Testis (tissue), 3 donors: ENCODE measurements around the gene ATP11A. TPM values are rescaled to one million over a fixed set of nuclear protein-coding genes. Genes with fewer than 3 reads are reported as not detected.

ENCODE experiments used
- DNase-seq: peaks from one replicate; pipeline ENCODE4 v3.0.0-alpha.2; 2019
- H3K27ac ChIP-seq, 2 donors: fragments of 200-600 bp; sonication (generic); one replicate each; pipeline ENCODE4 v1.5.1; 2019
- H3K27me3 ChIP-seq: fragments of 200-600 bp; sonication (generic); one replicate; pipeline ENCODE4 v1.5.1; 2019
- H3K36me3 ChIP-seq: fragments of 200-600 bp; sonication (generic); one replicate; pipeline ENCODE4 v1.5.1; 2017; ENCODE audit warnings: low read depth; ENCODE audit errors: missing control alignments
- H3K4me1 ChIP-seq: fragments of 200-600 bp; sonication (generic); one replicate; pipeline ENCODE4 v1.5.1; 2019
- H3K4me3 ChIP-seq, 2 donors: fragments of 200-600 bp; sonication (generic); one replicate each; pipeline ENCODE4 v1.5.1; 2017 to 2019
- H3K9me3 ChIP-seq: fragments of 200-600 bp; sonication (generic); one replicate; pipeline ENCODE4 v1.5.1; 2017
- POLR2A ChIP-seq: fragments of 450-650 bp; IDR thresholded peaks from one replicate; pipeline ENCODE4 v1.6.1; 2017; ENCODE audit warnings: antibody characterized with exemption, mild to moderate bottlenecking, moderate library complexity
- WGBS, 2 donors: methylation state at CpG; one replicate each; pipeline ENCODE4 v1.1.5; 2018; 5-methylcytosine and 5-hydroxymethylcytosine counted together
- intact Hi-C: fragments of 100-400 bp; cut with DNase I; formaldehyde crosslinking; loops from one replicate; pipeline ENCODE4 v1.15.1; 2023; ENCODE audit warnings: low total_unique reads
- polyA plus RNA-seq: library from polyadenylated mRNA; stranded (reverse); fragments of 350-450 nt; fragmentation: Illumina TruSeq; extraction: RNeasy Lipid Tissue Mini Kit (QIAGEN cat#74804); gene quantifications from one replicate; pipeline ENCODE4 v1.2.3, GENCODE V29; 2014; ENCODE audit warnings: low read depth, low replicate concordance; ENCODE audit not compliant: insufficient read depth
- total RNA-seq, 2 donors: library from RNA; depleted of rRNA; stranded (reverse); fragments of >200 nt; gene quantifications; one replicate each; pipeline ENCODE4 v1.2.3, GENCODE V29; 2016
- TF ChIP-seq, protein P1 (sequence below), 3 experiments: fragments of 450-650 bp in 2 of 3; fragments of 200-600 bp in 1 of 3; sonication (generic) in 1 of 3; IDR thresholded peaks; one replicate each; pipeline ENCODE4 v1.5.1; 2016 to 2019; ENCODE audit warnings: antibody characterized with exemption in 3 of 3, mild to moderate bottlenecking in 2 of 3, moderate library complexity in 1 of 3

The ATP11A gene
- total and polyA plus RNA-seq, 3 donors from 2014 or later, result 34.4 to 122 (median 112) TPM

DNA sequence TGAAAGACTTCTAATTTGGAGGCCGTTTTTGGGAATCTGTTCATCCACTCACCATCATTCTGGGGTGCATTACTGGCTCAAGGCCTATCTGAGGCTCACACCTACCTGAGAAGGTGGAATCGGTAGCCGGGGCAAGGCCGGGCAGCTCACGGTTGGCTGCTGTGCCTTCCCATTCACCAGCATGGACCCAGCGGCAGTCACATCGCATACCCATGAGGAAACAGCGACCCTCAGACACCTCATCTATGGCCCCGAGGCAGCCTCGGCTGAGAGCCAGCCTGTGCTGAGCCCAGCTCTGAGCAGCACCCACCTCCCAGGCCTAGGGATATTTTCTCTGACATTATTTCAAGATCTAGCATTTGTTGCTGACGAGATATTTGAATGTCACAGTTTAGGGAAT lies 130.5 kb downstream of the ATP11A start:
- Histone ChIP-seq H3K36me3 (no peaks in the 10 kb centered on the region), H3K27me3 (no peaks in the 10 kb centered on the region), H3K4me3 (no peak overlapping the region), H3K9me3 (no peaks in the 10 kb centered on the region), H3K4me1 (no peaks in the 10 kb centered on the region), H3K27ac (no peak overlapping the region)
- DNase-seq, result no peak
- intact Hi-C loops, result loop anchor here (5.0 kb wide), 1 partner anchor 122 kb away; no protein-coding TSS in a partner anchor
- 93 to 99% methylated on average over 10 to 11 of the region's 11 CpGs for WGBS, 2 donors
- no peak for TF ChIP-seq POLR2A
- TF ChIP-seq, protein P1, sequence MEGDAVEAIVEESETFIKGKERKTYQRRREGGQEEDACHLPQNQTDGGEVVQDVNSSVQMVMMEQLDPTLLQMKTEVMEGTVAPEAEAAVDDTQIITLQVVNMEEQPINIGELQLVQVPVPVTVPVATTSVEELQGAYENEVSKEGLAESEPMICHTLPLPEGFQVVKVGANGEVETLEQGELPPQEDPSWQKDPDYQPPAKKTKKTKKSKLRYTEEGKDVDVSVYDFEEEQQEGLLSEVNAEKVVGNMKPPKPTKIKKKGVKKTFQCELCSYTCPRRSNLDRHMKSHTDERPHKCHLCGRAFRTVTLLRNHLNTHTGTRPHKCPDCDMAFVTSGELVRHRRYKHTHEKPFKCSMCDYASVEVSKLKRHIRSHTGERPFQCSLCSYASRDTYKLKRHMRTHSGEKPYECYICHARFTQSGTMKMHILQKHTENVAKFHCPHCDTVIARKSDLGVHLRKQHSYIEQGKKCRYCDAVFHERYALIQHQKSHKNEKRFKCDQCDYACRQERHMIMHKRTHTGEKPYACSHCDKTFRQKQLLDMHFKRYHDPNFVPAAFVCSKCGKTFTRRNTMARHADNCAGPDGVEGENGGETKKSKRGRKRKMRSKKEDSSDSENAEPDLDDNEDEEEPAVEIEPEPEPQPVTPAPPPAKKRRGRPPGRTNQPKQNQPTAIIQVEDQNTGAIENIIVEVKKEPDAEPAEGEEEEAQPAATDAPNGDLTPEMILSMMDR (IDR thresholded peaks at IDR 0.05), result no peak

DNA sequence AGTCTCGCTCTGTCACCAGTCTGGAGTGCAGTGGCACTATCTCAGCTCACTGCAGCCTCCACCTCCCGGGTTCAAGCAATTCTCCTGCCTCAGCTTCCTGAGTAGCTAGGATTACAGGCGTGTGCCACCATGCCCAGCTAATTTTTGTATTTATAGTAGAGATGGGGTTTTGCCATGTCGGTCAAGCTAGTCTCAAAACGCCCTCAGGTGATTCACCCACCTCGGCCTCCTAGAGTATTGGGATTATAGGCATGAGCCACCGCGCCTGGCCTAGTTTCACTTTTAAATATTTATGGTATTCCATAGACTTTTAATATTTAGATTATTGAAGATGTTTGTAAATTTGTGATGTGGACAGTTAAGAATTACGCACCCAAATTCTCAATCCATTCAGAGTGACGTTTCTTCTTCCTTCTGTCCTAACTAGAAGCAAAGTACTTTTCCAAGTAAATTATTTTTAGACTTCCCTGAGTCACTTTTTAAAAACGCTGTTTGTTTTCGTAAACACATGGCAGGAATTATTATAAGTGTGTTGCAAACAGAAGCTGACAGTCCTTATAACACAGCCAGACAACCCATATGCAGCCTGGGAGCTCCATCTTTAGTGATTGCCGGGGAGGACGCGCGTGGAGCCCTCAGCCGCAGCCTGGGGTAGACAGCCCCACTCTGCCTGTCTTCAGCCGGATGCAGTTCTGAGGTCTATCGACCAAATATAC lies 131.7 kb downstream of the ATP11A start:
- WGBS, 2 donors, result 94 to 95% methylated on average over 19 of the region's 19 CpGs
- H3K4me1 ChIP-seq, result no peaks in the 10 kb centered on the region
- DNase-seq, result no peak
- no peak overlapping the region for H3K27ac ChIP-seq
- no peaks in the 10 kb centered on the region for H3K36me3 ChIP-seq
- no peak overlapping the region for H3K4me3 ChIP-seq
- intact Hi-C loops, result loop anchor here (5.0 kb wide), 1 partner anchor 121 kb away; no protein-coding TSS in a partner anchor
- TF ChIP-seq, protein P1 (IDR thresholded peaks at IDR 0.05), result no peak
- TF ChIP-seq POLR2A, result no peak
- no peaks in the 10 kb centered on the region for H3K9me3 ChIP-seq
- no peaks in the 10 kb centered on the region for H3K27me3 ChIP-seq

DNA sequence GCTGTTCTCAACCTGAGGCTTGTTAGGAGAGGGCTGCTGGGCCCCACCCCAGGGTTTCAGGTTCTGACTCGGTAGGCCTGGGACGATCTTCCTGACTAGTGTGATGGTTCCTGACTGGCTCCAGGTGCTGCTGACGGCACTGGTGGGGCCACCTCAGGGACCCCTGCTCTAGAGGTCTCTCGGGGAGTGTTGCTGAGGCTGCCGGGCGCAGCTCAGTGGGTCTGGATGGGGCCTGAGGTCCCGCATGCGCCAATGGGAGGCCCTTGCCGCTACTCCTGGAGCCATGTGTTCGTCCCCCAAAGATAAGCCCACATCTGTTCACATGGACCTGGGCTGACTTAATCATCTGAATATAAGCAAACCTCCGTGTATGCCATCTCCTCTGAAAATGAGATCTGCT lies 133.0 kb downstream of the ATP11A start:
- no peak for DNase-seq
- 74 to 95% methylated on average over 9 to 11 of the region's 11 CpGs for WGBS, 2 donors
- Histone ChIP-seq H3K36me3 (no peaks in the 10 kb centered on the region), H3K4me1 (peaks cover 4% of the 10 kb centered on the region), H3K27ac (no peak overlapping the region), H3K27me3 (no peaks in the 10 kb centered on the region), H3K9me3 (no peaks in the 10 kb centered on the region), H3K4me3 (no peak overlapping the region)
- intact Hi-C loops, result loop anchor here (5.0 kb wide), 1 partner anchor 119 kb away; no protein-coding TSS in a partner anchor
- TF ChIP-seq POLR2A, result no peak
- TF ChIP-seq, protein P1 (IDR thresholded peaks at IDR 0.05), result no peak

DNA sequence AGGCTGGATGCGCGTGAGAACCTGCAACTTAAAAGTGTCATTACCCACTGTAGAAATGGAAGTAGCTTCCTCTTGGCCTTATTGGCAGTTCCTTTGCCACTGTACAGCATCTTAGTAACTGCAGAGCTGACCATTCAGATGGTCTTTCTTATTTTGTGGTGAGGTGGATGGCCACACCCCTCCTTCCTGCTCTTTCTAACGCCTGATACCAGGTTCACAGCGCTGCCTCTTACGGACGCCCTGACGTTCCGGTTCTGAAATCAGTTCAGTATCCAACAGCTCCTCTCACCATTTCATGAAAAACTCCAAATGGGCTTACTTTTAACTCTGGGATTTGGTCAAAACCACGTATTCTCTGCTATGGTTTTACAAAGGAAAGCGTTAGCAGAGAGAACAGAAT lies 134.6 kb downstream of the ATP11A start:
- TF ChIP-seq, protein P1 (IDR thresholded peaks at IDR 0.05), result no peak
- no peak for TF ChIP-seq POLR2A
- H3K27ac ChIP-seq, result no peak overlapping the region
- H3K4me3 ChIP-seq, result no peak overlapping the region
- DNase-seq, result no peak
- intact Hi-C loops, result loop anchor here (5.0 kb wide), 1 partner anchor 118 kb away; no protein-coding TSS in a partner anchor
- peaks cover 4% of the 10 kb centered on the region for H3K4me1 ChIP-seq
- H3K9me3 ChIP-seq, result no peaks in the 10 kb centered on the region
- 91% methylated on average over 10 of the region's 10 CpGs for WGBS, 2 donors
- no peaks in the 10 kb centered on the region for H3K27me3 ChIP-seq
- no peaks in the 10 kb centered on the region for H3K36me3 ChIP-seq

DNA sequence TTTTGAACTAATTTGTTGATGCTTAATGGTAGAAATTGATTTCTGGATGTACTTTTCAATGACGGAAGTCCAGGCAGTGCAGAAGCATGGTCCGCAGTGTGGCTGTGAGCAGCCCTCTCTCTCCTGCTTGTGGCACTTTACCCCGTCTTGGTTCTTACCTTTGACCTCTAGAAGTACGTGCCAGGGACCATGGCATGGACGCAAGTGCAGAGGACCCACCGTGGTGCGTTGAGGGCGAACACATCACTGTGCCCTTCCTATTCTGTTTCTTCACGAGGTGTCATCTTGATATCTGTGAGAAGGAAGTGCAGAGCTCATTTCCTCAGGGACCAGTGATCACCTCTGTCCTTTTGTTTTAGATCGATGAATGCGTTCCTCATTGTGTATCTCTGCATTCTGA lies 135.2 kb downstream of the ATP11A start:
- H3K4me3 ChIP-seq, result no peak overlapping the region
- H3K9me3 ChIP-seq, result no peaks in the 10 kb centered on the region
- WGBS, 2 donors, result 93 to 97% methylated on average over 11 of the region's 11 CpGs
- DNase-seq, result no peak
- H3K36me3 ChIP-seq, result no peaks in the 10 kb centered on the region
- no peak overlapping the region for H3K27ac ChIP-seq
- peaks cover 4% of the 10 kb centered on the region for H3K4me1 ChIP-seq
- intact Hi-C loops, result no loop called here
- TF ChIP-seq, protein P1 (IDR thresholded peaks at IDR 0.05), result no peak
- TF ChIP-seq POLR2A, result no peak
- no peaks in the 10 kb centered on the region for H3K27me3 ChIP-seq
